Mesendoderm (in vitro differentiated cells): Measurements from ENCODE around the gene ALCAM.

Experiments
- DNase-seq: peaks from one replicate; pipeline ENCODE4 v3.0.0; 2013
- H2AK5ac ChIP-seq: 2 replicates; pipeline ENCODE4 v1.6.1; 2013; ENCODE audit warnings: low read length, inconsistent platforms
- H2BK120ac ChIP-seq: 2 replicates; pipeline ENCODE4 v1.6.1; 2013; ENCODE audit warnings: low read depth, mild to moderate bottlenecking, low read length, moderate library complexity, mixed read lengths
- H2BK15ac ChIP-seq: replicated peaks from 2 replicates; pipeline ENCODE4 v1.6.1; 2013; ENCODE audit warnings: low read depth, mild to moderate bottlenecking, moderate library complexity
- H2BK5ac ChIP-seq: 2 replicates; pipeline ENCODE4 v1.6.1; 2013; ENCODE audit warnings: low read length, inconsistent platforms
- H3K18ac ChIP-seq: 2 replicates; pipeline ENCODE4 v1.6.1; 2013; ENCODE audit warnings: mild to moderate bottlenecking, low read length, mixed read lengths
- H3K23ac ChIP-seq: one replicate; pipeline ENCODE4 v1.6.1; 2013; ENCODE audit warnings: low read length
- H3K27ac ChIP-seq: 2 replicates; pipeline ENCODE4 v1.5.1; 2013; ENCODE audit warnings: low read depth, mild to moderate bottlenecking, inconsistent platforms, low read length, moderate library complexity
- H3K27me3 ChIP-seq: 2 replicates; pipeline ENCODE4 v1.6.1; 2013; ENCODE audit warnings: low read length, control low read depth, mild to moderate bottlenecking, inconsistent platforms; ENCODE audit not compliant: insufficient read depth, poor library complexity
- H3K36me3 ChIP-seq: 2 replicates; pipeline ENCODE4 v1.6.1; 2013; ENCODE audit warnings: low read length, inconsistent platforms; ENCODE audit not compliant: control insufficient read depth, insufficient read depth
- H3K4ac ChIP-seq: one replicate; pipeline ENCODE4 v1.6.1; 2013; ENCODE audit warnings: low read depth, mild to moderate bottlenecking, low read length, moderate library complexity
- H3K4me1 ChIP-seq: 2 replicates; pipeline ENCODE4 v1.6.1; 2013; ENCODE audit warnings: low read depth, low read length, inconsistent platforms; ENCODE audit not compliant: control insufficient read depth
- H3K4me2 ChIP-seq: 2 replicates; pipeline ENCODE4 v1.6.1; 2013; ENCODE audit warnings: low read length
- H3K4me3 ChIP-seq: 2 replicates; pipeline ENCODE4 v1.5.1; 2013; ENCODE audit warnings: mild to moderate bottlenecking, low read length
- H3K56ac ChIP-seq: one replicate; pipeline ENCODE4 v1.6.1; 2013; ENCODE audit warnings: low read length
- H3K79me1 ChIP-seq: 2 replicates; pipeline ENCODE4 v1.6.1; 2013; ENCODE audit warnings: low read length, inconsistent platforms
- H3K79me2 ChIP-seq: 2 replicates; pipeline ENCODE4 v1.6.1; 2013; ENCODE audit warnings: mild to moderate bottlenecking, low read length; ENCODE audit not compliant: control insufficient read depth, insufficient read depth
- H3K9ac ChIP-seq: 2 replicates; pipeline ENCODE4 v1.6.1; 2013; ENCODE audit warnings: low read length, inconsistent platforms
- H4K5ac ChIP-seq: one replicate; pipeline ENCODE4 v1.6.1; 2013; ENCODE audit warnings: low read length
- H4K8ac ChIP-seq: one replicate; pipeline ENCODE4 v1.6.1; 2013; ENCODE audit warnings: low read depth, mild to moderate bottlenecking, control low read depth, low read length, moderate library complexity
- WGBS: extraction: QIAGEN DNeasy Blood & Tissue Kit; methylation state at CpG from one replicate; pipeline ENCODE4 v1.1.7; 2013; ENCODE audit warnings: low lambda C conversion rate, missing lambda C conversion rate; ENCODE audit not compliant: insufficient coverage; ENCODE audit errors: extremely low coverage; 5-methylcytosine and 5-hydroxymethylcytosine counted together

ALCAM gene

GRCh38 chr3:105466495-105467404, 100.0 kb downstream of the ALCAM start:
- Histone ChIP-seq H3K27ac (no peak overlapping the region), H3K23ac (no peak overlapping the region)

DNA sequence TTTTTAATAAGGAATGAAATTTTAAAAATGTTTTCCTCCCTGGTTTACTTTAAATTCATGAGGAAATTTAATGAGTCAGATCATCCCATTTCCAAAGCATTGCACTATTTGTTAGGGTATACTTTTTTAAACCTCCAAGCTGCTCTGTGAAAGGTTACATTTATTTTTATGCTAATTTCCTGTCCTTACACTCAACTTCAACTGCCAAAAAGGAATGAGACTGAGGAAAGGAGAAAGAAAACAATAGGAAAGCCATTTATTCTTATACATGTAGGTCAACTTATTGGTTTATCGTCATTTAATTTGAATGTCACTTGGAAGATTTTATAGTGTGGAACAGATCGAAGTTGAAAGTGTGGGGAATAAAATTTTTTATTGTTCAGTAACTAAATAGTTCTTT, 104.1 kb downstream of the ALCAM start:
- Histone ChIP-seq H3K4me3 (no peak overlapping the region), H3K4me2 (no peak overlapping the region), H3K23ac (no peak overlapping the region), H3K4ac (no peak overlapping the region), H3K9ac (no peak overlapping the region), H3K4me1 (peaks cover 4% of the 10 kb centered on the region), H2AK5ac (no peak overlapping the region), H3K27me3 (no peaks in the 10 kb centered on the region), H2BK5ac (no peak overlapping the region), H3K79me2 (no peaks in the 10 kb centered on the region), H4K8ac (no peak overlapping the region), H3K56ac (no peak overlapping the region), H3K36me3 (no peaks in the 10 kb centered on the region), H2BK120ac (no peak overlapping the region), H3K79me1 (no peaks in the 10 kb centered on the region), H2BK15ac (no peak overlapping the region), H3K18ac (no peak overlapping the region), H3K27ac (no peak overlapping the region), H4K5ac (no peak overlapping the region)
- no peak for DNase-seq
- WGBS = 100% methylated on average over 2 of the region's 2 CpGs

More at GRCh38 chr3:105466495-105467404, 100.0 kb downstream of the ALCAM start:
- no peak overlapping the region for H4K8ac ChIP-seq
- no peaks in the 10 kb centered on the region for H3K79me1 ChIP-seq
- H3K56ac ChIP-seq = no peak overlapping the region
- no CpG with 5 or more reads among the region's 2 CpGs for WGBS
- H3K4me1 ChIP-seq = no peaks in the 10 kb centered on the region
- H3K4ac ChIP-seq = no peak overlapping the region
- H3K4me3 ChIP-seq = no peak overlapping the region
- H3K79me2 ChIP-seq = no peaks in the 10 kb centered on the region
- H3K36me3 ChIP-seq = no peaks in the 10 kb centered on the region
- no peak overlapping the region for H4K5ac ChIP-seq
- H2AK5ac ChIP-seq = no peak overlapping the region
- no peak overlapping the region for H3K18ac ChIP-seq
- H3K4me2 ChIP-seq = no peak overlapping the region
- no peak for DNase-seq
- no peak overlapping the region for H2BK15ac ChIP-seq
- no peak overlapping the region for H3K9ac ChIP-seq
- H2BK120ac ChIP-seq = no peak overlapping the region
- H2BK5ac ChIP-seq = no peak overlapping the region
- H3K27me3 ChIP-seq = no peaks in the 10 kb centered on the region

- Histone ChIP-seq H2BK15ac (no peak overlapping the region), H3K4me3 (no peak overlapping the region), H3K4me2 (no peak overlapping the region), H4K5ac (no peak overlapping the region), H3K23ac (no peak overlapping the region), H3K27ac (no peak overlapping the region), H3K79me2 (no peaks in the 10 kb centered on the region), H3K9ac (no peak overlapping the region), H2BK120ac (no peak overlapping the region), H3K4ac (no peak overlapping the region), H3K4me1 (peaks cover 4% of the 10 kb centered on the region), H3K56ac (no peak overlapping the region), H3K18ac (no peak overlapping the region), H2AK5ac (no peak overlapping the region), H4K8ac (no peak overlapping the region), H3K36me3 (no peaks in the 10 kb centered on the region), H3K79me1 (no peaks in the 10 kb centered on the region), H2BK5ac (no peak overlapping the region), H3K27me3 (no peaks in the 10 kb centered on the region)
- peak; percentile 44 for DNase-seq
Observed at GRCh38 chr3:105473521-105474223, 107.0 kb downstream of the ALCAM start.

GRCh38 chr3:105480768-105481167, 114.1 kb downstream of the ALCAM start:
- H3K36me3 ChIP-seq = no peaks in the 10 kb centered on the region
- H2BK15ac ChIP-seq = no peak overlapping the region
- H3K23ac ChIP-seq = no peak overlapping the region
- H2BK5ac ChIP-seq = no peak overlapping the region
- H3K4me3 ChIP-seq = no peak overlapping the region
- no peak overlapping the region for H4K8ac ChIP-seq
- no peak overlapping the region for H3K4me2 ChIP-seq
- H3K4ac ChIP-seq = no peak overlapping the region
- H2AK5ac ChIP-seq = no peak overlapping the region
- H4K5ac ChIP-seq = no peak overlapping the region
- no peak overlapping the region for H3K18ac ChIP-seq
- no peaks in the 10 kb centered on the region for H3K27me3 ChIP-seq
- H3K79me1 ChIP-seq = no peaks in the 10 kb centered on the region
- H3K56ac ChIP-seq = no peak overlapping the region
- WGBS = no CpG with 5 or more reads among the region's 1 CpG
- no peak for DNase-seq
- H2BK120ac ChIP-seq = no peak overlapping the region
- H3K4me1 ChIP-seq = no peaks in the 10 kb centered on the region
- no peak overlapping the region for H3K9ac ChIP-seq
- no peaks in the 10 kb centered on the region for H3K79me2 ChIP-seq
- H3K27ac ChIP-seq = no peak overlapping the region

GRCh38 chr3:105483476-105483875, 116.8 kb downstream of the ALCAM start:
- no peak overlapping the region for H4K8ac ChIP-seq
- H3K79me2 ChIP-seq = no peaks in the 10 kb centered on the region
- no peak overlapping the region for H3K18ac ChIP-seq
- no peaks in the 10 kb centered on the region for H3K36me3 ChIP-seq
- H3K23ac ChIP-seq = no peak overlapping the region
- H4K5ac ChIP-seq = no peak overlapping the region
- H3K4me2 ChIP-seq = no peak overlapping the region
- DNase-seq = no peak
- no peak overlapping the region for H2BK15ac ChIP-seq
- no peak overlapping the region for H3K56ac ChIP-seq
- H3K79me1 ChIP-seq = no peaks in the 10 kb centered on the region
- no peak overlapping the region for H3K9ac ChIP-seq
- H2BK120ac ChIP-seq = no peak overlapping the region
- no peak overlapping the region for H3K4ac ChIP-seq
- H2AK5ac ChIP-seq = no peak overlapping the region
- no CpG with 5 or more reads among the region's 1 CpG for WGBS
- H3K4me1 ChIP-seq = no peaks in the 10 kb centered on the region
- H3K27ac ChIP-seq = no peak overlapping the region
- no peak overlapping the region for H3K4me3 ChIP-seq
- H2BK5ac ChIP-seq = no peak overlapping the region
- no peaks in the 10 kb centered on the region for H3K27me3 ChIP-seq
